HEK293 (cell line): ENCODE data around the gene MYLK2.

Experiments used
- SP7 ChIP-seq: fragments of 450-650 bp; formaldehyde crosslinking; IDR thresholded peaks from 2 replicates; pipeline ENCODE4 v1.5.1; 2016; ENCODE audit warnings: missing biosample characterization, missing genetic modification characterization
- TCF7L2 ChIP-seq: IDR thresholded peaks from 2 replicates; pipeline ENCODE4 v1.6.1; 2011; ENCODE audit warnings: low read depth, mild to moderate bottlenecking, inconsistent platforms, low read length, moderate library complexity, borderline replicate concordance
- ZBTB7A ChIP-seq: fragments of 450-650 bp; formaldehyde crosslinking; IDR thresholded peaks from 2 replicates; pipeline ENCODE4 v1.5.1; 2016; ENCODE audit warnings: low read depth, missing biosample characterization, missing genetic modification characterization
- ZNF121 ChIP-seq: fragments of 450-650 bp; formaldehyde crosslinking; IDR thresholded peaks from 2 replicates; pipeline ENCODE4 v1.5.1; 2016; ENCODE audit warnings: missing biosample characterization, missing genetic modification characterization
- ZNF138 ChIP-seq: fragments of 450-650 bp; formaldehyde crosslinking; IDR thresholded peaks from 2 replicates; pipeline ENCODE4 v1.5.1; 2016; ENCODE audit warnings: missing biosample characterization, missing genetic modification characterization, borderline replicate concordance
- ZNF174 ChIP-seq: fragments of 450-650 bp; formaldehyde crosslinking; IDR thresholded peaks from 2 replicates; pipeline ENCODE4 v1.5.0; 2017; ENCODE audit warnings: missing biosample characterization, mild to moderate bottlenecking, missing genetic modification characterization
- ZNF324 ChIP-seq: fragments of 450-650 bp; formaldehyde crosslinking; IDR thresholded peaks from 2 replicates; pipeline ENCODE4 v1.5.1; 2016; ENCODE audit warnings: missing biosample characterization, missing genetic modification characterization
- ZNF514 ChIP-seq: fragments of 450-650 bp; formaldehyde crosslinking; IDR thresholded peaks from 2 replicates; pipeline ENCODE4 v1.5.1; 2016; ENCODE audit warnings: missing biosample characterization, missing genetic modification characterization
- ZNF623 ChIP-seq: fragments of 450-650 bp; formaldehyde crosslinking; IDR thresholded peaks from 2 replicates; pipeline ENCODE4 v1.5.1; 2016; ENCODE audit warnings: missing biosample characterization, missing genetic modification characterization
- ZNF658 ChIP-seq: fragments of 450-650 bp; formaldehyde crosslinking; IDR thresholded peaks from 2 replicates; pipeline ENCODE4; 2016; ENCODE audit warnings: missing biosample characterization, missing genetic modification characterization
- ZNF660 ChIP-seq: fragments of 450-650 bp; IDR thresholded peaks from 2 replicates; pipeline ENCODE4 v1.5.1; 2018; ENCODE audit warnings: missing biosample characterization, mild to moderate bottlenecking, missing genetic modification characterization
- TF ChIP-seq, protein P1 (sequence below): fragments of 450-650 bp; formaldehyde crosslinking; IDR thresholded peaks from 2 replicates; pipeline ENCODE4 v1.5.1; 2016; ENCODE audit warnings: missing biosample characterization, missing genetic modification characterization
- TF ChIP-seq, protein P2 (sequence below): fragments of 450-650 bp; formaldehyde crosslinking; IDR thresholded peaks from 2 replicates; pipeline ENCODE4 v1.5.1; 2016; ENCODE audit warnings: missing biosample characterization, missing genetic modification characterization
- TF ChIP-seq, protein P3 (sequence below): fragments of 450-650 bp; formaldehyde crosslinking; IDR thresholded peaks from 2 replicates; pipeline ENCODE4 v1.5.1; 2016; ENCODE audit warnings: missing biosample characterization, missing genetic modification characterization, low read depth

GRCh38 chr20:31823360-31824124 is 4.4 kb downstream of the MYLK2 start:
- TF ChIP-seq ZBTB7A (no peak), SP7 (tag by site-specific recombination) (no peak), ZNF324 (tag by site-specific recombination) (no peak), ZNF174 (no peak), TCF7L2 (no peak), ZNF623 (tag by site-specific recombination) (no peak), ZNF514 (no peak), ZNF121 (tag by site-specific recombination) (no peak), ZNF658 (tag by site-specific recombination) (no peak), ZNF660 (tag by site-specific recombination) (no peak), ZNF138 (tag by site-specific recombination) (no peak)
- TF ChIP-seq, protein P1, sequence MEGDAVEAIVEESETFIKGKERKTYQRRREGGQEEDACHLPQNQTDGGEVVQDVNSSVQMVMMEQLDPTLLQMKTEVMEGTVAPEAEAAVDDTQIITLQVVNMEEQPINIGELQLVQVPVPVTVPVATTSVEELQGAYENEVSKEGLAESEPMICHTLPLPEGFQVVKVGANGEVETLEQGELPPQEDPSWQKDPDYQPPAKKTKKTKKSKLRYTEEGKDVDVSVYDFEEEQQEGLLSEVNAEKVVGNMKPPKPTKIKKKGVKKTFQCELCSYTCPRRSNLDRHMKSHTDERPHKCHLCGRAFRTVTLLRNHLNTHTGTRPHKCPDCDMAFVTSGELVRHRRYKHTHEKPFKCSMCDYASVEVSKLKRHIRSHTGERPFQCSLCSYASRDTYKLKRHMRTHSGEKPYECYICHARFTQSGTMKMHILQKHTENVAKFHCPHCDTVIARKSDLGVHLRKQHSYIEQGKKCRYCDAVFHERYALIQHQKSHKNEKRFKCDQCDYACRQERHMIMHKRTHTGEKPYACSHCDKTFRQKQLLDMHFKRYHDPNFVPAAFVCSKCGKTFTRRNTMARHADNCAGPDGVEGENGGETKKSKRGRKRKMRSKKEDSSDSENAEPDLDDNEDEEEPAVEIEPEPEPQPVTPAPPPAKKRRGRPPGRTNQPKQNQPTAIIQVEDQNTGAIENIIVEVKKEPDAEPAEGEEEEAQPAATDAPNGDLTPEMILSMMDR (tag by site-specific recombination) = no peak
- TF ChIP-seq, protein P2, sequence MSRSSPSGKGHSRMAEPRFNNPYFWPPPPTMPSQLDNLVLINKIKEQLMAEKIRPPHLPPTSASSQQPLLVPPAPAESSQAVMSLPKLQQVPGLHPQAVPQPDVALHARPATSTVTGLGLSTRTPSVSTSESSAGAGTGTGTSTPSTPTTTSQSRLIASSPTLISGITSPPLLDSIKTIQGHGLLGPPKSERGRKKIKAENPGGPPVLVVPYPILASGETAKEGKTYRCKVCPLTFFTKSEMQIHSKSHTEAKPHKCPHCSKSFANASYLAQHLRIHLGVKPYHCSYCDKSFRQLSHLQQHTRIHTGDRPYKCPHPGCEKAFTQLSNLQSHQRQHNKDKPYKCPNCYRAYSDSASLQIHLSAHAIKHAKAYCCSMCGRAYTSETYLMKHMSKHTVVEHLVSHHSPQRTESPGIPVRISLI (tag by site-specific recombination) = no peak
- TF ChIP-seq, protein P3, sequence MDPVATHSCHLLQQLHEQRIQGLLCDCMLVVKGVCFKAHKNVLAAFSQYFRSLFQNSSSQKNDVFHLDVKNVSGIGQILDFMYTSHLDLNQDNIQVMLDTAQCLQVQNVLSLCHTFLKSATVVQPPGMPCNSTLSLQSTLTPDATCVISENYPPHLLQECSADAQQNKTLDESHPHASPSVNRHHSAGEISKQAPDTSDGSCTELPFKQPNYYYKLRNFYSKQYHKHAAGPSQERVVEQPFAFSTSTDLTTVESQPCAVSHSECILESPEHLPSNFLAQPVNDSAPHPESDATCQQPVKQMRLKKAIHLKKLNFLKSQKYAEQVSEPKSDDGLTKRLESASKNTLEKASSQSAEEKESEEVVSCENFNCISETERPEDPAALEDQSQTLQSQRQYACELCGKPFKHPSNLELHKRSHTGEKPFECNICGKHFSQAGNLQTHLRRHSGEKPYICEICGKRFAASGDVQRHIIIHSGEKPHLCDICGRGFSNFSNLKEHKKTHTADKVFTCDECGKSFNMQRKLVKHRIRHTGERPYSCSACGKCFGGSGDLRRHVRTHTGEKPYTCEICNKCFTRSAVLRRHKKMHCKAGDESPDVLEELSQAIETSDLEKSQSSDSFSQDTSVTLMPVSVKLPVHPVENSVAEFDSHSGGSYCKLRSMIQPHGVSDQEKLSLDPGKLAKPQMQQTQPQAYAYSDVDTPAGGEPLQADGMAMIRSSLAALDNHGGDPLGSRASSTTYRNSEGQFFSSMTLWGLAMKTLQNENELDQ (tag by site-specific recombination) = no peak
